GM21576 (cell line): ENCODE results near the gene ST6GALNAC3.
"Not testable (repeated sequence)": the region's sequence is repeated elsewhere in the genome, so short reads cannot be mapped to it uniquely, and the experiment has no call there.

Experiments
- ATAC-seq: cut with Tn5 transposase; IDR thresholded peaks from one replicate; pipeline ENCODE4 v1.9.1; 2021; ENCODE audit warnings: mild to moderate bottlenecking, moderate library complexity; ENCODE audit not compliant: unreplicated experiment

ST6GALNAC3 gene

GRCh38 chr1:76070538-76070937 is 4.0 kb upstream of the ST6GALNAC3 start:
- no peak for ATAC-seq

- ATAC-seq, result no peak
Measured at GRCh38 chr1:76073481-76073880, 1.1 kb upstream of the ST6GALNAC3 start.

- ATAC-seq, result no peak
Measured at GRCh38 chr1:76075188-76075489, 593 bp downstream of the ST6GALNAC3 start.

- ATAC-seq, result peak; percentile 49
Measured at GRCh38 chr1:76075877-76076276, 1.3 kb downstream of the ST6GALNAC3 start.

- ATAC-seq, result no peak
Measured at GRCh38 chr1:76079475-76080227, 5.1 kb downstream of the ST6GALNAC3 start.

GRCh38 chr1:76080552-76081079 is 6.1 kb downstream of the ST6GALNAC3 start:
- ATAC-seq, result no peak

- ATAC-seq, result no peak
Measured at GRCh38 chr1:76082062-76082461, 7.5 kb downstream of the ST6GALNAC3 start.

- ATAC-seq, result no peak
Measured at GRCh38 chr1:76083189-76083588, 8.6 kb downstream of the ST6GALNAC3 start.

GRCh38 chr1:76084029-76084627 is 9.6 kb downstream of the ST6GALNAC3 start:
- ATAC-seq, result no peak

- no peak for ATAC-seq
Measured at GRCh38 chr1:76084685-76085084, 10.1 kb downstream of the ST6GALNAC3 start.

GRCh38 chr1:76086109-76086508 is 11.6 kb downstream of the ST6GALNAC3 start:
- ATAC-seq, result no peak

GRCh38 chr1:76086597-76086996 is 12.1 kb downstream of the ST6GALNAC3 start:
- ATAC-seq, result no peak

GRCh38 chr1:76090283-76091203 is 16.0 kb downstream of the ST6GALNAC3 start:
- ATAC-seq, result no peak

GRCh38 chr1:76092812-76093211 is 18.3 kb downstream of the ST6GALNAC3 start:
- no peak for ATAC-seq

- ATAC-seq, result no peak
Measured at GRCh38 chr1:76093522-76094312, 19.2 kb downstream of the ST6GALNAC3 start.

- no peak for ATAC-seq
Measured at GRCh38 chr1:76095802-76096201, 21.3 kb downstream of the ST6GALNAC3 start.

- not testable (repeated sequence) for ATAC-seq
Measured at GRCh38 chr1:76097064-76097463, 22.5 kb downstream of the ST6GALNAC3 start.

- ATAC-seq, result no peak
Measured at GRCh38 chr1:76098845-76099244, 24.3 kb downstream of the ST6GALNAC3 start.

- ATAC-seq, result no peak
Measured at GRCh38 chr1:76101548-76101947, 27.0 kb downstream of the ST6GALNAC3 start.

- no peak for ATAC-seq
Measured at GRCh38 chr1:76102046-76102445, 27.5 kb downstream of the ST6GALNAC3 start.

GRCh38 chr1:76103034-76103433 is 28.5 kb downstream of the ST6GALNAC3 start:
- ATAC-seq, result no peak
